HG03460 (cell line): ENCODE data around the gene ITGA8.
"Not testable (repeated sequence)": the region's sequence is repeated elsewhere in the genome, so short reads cannot be mapped to it uniquely, and the experiment has no call there.

Source experiments
- ATAC-seq: cut with Tn5 transposase; IDR thresholded peaks from one replicate; pipeline ENCODE4 v1.9.1; 2021; ENCODE audit not compliant: unreplicated experiment

ITGA8 gene

GRCh38 chr10:15690031-15690430 lies 29.7 kb downstream of the ITGA8 start:
- no peak for ATAC-seq

GRCh38 chr10:15684768-15685167 lies 35.0 kb downstream of the ITGA8 start:
- no peak for ATAC-seq

DNA sequence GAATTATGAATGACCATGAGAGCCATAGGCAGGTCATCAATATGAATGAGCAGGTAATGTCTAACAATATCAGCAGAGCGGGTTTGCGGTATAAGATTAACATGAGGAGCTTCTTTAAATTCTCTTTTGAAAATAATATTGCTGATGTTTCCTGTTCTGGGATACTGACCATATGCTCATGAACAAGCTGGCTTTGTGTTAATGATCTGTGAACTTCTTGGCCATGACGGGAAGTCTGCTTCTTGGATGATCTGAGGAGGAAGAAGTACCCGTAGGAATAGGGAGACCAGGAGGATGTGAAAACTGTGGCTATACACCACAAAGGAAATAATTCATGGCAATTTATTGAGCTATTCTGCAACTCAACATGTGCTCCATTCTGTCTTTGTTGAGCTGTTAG lies 38.6 kb downstream of the ITGA8 start:
- no peak for ATAC-seq

DNA sequence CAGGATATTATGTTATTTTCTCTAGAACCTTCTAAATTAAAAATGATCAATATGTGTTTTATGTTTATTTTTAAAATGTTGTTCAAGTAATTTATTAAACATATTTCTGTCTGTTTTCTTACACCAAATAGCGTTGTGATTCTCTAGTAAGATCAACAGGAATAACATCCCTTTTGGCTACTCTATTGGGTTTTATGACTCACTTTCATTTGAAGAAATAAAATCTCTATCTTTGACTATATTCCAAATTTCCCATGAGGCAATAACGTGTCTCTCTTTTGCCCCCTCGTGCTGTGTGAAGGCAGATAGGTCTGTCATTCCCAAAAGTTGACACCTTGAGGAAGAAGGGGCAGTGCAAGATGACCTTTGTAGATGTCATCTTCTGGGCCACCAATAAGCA lies 40.9 kb downstream of the ITGA8 start:
- no peak for ATAC-seq

GRCh38 chr10:15672469-15672868 lies 47.3 kb downstream of the ITGA8 start:
- ATAC-seq, result no peak

DNA sequence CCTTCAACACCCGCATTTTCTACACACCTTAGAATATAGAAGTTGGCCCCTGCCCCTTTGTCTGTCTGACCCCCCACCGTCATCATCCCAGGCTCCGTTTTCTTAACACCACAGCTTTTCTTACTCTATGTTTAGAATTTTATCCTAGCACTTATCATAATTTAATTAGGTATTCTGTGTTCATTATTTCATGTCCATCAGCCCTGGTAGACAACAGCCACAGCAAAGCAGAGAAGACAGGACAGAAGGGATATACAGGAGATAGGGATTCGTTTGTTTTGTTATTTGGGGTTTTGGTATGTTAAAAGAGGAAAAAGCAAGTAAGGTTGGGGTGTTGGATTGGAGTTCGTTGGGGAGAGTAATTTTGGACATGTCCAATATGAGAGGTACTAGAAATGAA lies 48.8 kb downstream of the ITGA8 start:
- ATAC-seq, result no peak

GRCh38 chr10:15661574-15661973 lies 58.1 kb downstream of the ITGA8 start:
- ATAC-seq, result no peak

DNA sequence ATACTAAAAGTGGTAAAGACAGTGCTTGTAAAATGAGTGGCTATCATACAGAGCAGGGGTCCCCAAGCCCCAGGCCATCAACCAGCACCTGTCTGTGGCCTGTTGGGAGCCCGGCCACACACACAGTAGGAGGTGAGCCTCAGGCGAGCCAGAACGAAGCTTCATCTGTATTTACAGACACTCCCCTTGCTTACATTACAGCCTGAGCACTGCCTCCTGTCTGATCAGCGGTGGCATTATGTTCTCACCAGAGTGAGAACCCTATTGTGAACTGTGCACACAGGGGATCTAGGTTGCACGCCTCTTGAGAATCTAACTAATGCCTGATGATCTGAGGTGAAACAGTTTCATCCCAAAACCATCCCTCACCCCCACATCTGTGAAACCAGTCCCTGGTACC lies 58.7 kb downstream of the ITGA8 start:
- ATAC-seq, result no peak

GRCh38 chr10:15658069-15658702 lies 61.5 kb downstream of the ITGA8 start:
- no peak for ATAC-seq

DNA sequence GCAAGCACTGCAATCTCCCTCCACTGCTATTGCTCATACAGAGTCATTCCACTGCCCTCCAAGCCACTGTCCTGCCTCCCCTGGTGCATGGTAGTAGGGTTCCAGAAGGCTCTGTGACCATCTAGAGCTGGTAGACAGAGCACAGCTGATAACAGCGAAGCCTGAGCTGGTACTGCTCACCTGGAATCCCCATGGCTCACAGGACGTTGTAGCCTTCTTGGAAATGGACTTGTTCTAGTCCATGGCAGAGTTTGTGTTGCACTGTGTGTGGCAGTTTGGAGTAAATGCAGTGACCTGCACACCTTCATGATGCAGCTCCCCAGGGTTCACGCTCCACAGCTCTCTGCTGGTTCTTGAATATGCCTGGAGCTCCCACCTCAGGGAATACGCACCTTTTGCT lies 67.0 kb downstream of the ITGA8 start:
- no peak for ATAC-seq

DNA sequence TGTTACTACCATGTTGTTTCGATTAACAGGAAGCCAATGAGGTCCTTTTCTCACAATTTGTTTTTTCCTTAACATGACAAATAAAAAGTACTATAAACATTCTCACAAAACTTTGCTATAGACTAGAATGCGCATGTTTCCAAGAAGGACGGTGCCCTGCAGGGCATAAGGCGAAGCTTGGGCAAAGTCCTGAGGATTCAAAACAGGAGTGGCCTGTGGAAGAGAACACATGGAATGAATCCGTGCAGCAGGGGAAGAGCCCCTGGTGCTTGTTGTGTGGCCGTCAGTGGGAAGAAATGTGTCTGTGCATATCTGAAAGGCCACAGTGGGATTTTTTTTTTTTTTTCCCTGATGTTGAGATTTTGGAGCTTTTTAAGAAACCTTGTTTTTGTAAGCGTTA lies 67.6 kb downstream of the ITGA8 start:
- ATAC-seq, result no peak

GRCh38 chr10:15651175-15651574 lies 68.5 kb downstream of the ITGA8 start:
- ATAC-seq, result no peak

DNA sequence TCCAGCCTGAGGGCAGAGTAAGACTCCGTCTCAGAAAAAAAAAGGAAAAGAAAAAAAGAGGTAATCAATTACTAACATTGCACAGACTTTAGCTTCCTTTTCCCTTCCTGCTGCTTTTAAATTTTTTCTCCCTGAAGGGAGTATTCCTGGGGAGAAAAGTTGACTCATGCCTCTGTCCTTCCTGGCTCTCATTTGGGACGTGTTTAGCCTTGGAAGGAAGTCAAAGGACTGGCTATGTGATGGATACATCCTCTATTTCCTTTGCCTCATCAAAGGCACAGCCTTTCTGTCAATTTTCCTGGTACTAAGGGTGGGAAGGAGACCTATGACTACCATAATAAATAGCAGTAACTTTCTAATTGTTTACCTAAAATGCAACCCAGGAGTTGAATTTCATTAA lies 77.6 kb downstream of the ITGA8 start:
- no peak for ATAC-seq

DNA sequence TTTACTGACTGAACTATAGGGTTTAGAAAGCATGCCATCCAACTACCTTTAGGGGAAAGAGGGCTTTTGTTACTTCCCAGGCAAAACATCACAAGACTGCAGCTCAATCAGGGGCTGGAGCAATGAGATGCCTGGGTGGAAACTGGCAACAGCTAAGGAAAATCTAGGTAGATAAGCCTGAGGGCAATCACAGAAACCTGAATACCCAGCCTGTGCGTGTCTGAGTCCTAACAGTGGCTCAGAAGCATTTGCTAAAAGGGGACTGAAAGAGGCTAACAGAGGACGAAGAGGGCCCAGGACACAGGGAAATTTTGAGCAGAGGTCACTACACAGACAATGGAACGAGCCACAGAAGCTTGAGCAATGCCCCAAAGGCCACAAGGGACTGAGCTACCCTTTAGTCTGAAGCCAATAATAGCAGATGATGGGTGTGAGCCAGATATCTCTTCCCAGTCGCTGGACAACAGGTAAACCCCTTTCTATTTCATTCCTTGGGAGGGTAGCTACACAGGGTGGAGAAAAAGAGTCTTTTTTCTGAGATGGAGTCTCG lies 79.1 kb downstream of the ITGA8 start:
- no peak for ATAC-seq

GRCh38 chr10:15636446-15636845 lies 83.3 kb downstream of the ITGA8 start:
- ATAC-seq, result no peak

DNA sequence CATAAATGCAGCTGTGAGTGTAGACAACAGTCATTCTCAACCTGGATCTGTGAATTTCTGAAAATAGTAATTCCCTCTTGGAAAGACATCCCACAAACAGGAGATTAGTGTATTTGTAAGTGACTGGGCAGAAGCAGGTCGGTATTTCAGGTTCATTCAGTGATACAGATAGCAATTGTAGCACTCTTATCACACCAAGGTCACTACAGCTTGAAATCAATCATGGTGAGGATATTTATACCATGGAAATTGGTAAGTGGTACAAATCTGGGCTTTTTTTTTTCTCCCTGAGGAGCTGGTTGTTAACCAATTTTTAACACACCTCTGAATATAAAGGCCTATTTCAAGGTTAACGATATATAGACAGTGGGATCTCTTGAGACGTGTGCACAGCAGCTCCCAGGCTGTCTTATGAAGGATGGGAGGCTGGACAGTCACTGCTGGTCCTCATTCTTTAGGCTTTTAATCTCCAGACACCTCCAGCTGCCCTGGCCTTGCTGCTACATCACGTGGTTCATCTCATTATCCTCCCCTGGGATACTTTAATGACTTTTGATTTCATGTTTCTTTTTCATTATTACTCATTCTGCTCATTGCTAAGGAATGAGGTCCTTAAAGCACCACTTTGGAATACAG lies 87.1 kb downstream of the ITGA8 start:
- no peak for ATAC-seq

- ATAC-seq, result not testable (repeated sequence)
Observed at GRCh38 chr10:15631205-15631604, 88.5 kb downstream of the ITGA8 start.

DNA sequence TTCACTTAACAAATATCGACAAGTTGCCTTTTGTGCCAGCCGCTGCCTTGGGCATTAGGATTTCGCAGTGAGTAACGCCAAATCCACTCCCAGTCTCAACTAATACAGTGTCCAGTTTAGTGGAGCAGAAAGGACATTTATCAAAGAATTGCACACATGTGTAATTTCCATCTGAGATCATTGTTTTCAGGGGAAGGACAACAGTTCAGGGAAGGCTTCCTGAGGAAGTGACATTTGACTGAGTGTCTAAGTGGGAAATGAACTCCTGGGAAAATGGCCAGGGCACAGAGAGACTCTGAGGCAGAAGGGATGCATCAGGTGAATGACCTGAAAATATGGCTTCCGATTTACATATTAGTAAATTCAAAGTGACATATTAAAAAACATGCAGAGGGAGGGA lies 89.4 kb downstream of the ITGA8 start:
- ATAC-seq, result no peak

DNA sequence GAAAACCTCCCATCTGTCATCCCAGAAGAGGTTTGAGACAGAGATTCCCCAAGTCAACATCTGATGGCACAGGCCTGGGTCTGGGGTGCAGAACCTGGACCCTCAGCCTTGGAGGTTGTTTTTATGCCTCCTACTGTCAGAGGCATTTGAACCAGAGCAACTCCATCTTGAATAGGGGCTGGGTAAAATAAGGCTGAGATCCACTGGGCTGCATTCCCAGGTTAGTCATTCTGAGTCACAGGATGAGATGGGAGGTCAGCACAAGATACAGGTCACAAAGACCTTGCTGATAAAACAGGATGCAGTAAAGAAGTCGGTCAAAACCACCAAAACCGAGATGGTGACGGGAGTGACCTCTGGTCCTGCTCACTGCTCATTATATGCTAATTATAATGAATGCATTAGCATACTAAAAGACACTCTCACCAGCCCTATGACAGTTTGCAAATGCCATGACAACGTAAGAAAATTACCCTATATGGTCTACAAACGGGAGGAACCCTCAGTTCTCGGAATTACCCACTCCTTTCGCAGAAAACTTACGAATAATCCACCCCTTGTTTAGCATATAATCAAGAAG lies 92.0 kb downstream of the ITGA8 start:
- ATAC-seq, result no peak

- ATAC-seq, result no peak
Observed at GRCh38 chr10:15626937-15627336, 92.8 kb downstream of the ITGA8 start.

- ATAC-seq, result no peak
Observed at GRCh38 chr10:15625261-15625660, 94.5 kb downstream of the ITGA8 start.

- ATAC-seq, result no peak
Observed at GRCh38 chr10:15624401-15625196, 95.1 kb downstream of the ITGA8 start.
